Lower leg skin (tissue), 3 donors: ENCODE data around the gene MPIG6B.

Experiments used
- CTCF ChIP-seq, 3 donors: fragments of 450-650 bp; IDR thresholded peaks; one replicate each; pipeline ENCODE4 v1.5.1; 2016; ENCODE audit warnings: antibody characterized with exemption in 3 of 3, mild to moderate bottlenecking in 3 of 3, moderate library complexity in 2 of 3
- POLR2A ChIP-seq, 2 donors: fragments of 450-650 bp; IDR thresholded peaks; one replicate each; pipeline ENCODE4 v1.6.1; 2016 to 2017; ENCODE audit warnings: antibody characterized with exemption in 2 of 2, mild to moderate bottlenecking in 1 of 2, moderate library complexity in 1 of 2

- no peak for TF ChIP-seq CTCF (IDR thresholded peaks at IDR 0.05)
- TF ChIP-seq POLR2A (IDR thresholded peaks at IDR 0.05) = no peak
Measured at GRCh38 chr6:31741815-31742214, 18.6 kb downstream of the MPIG6B start.
